IMR-90 (cell line): ENCODE results near the gene SYTL4. TPM values are rescaled to one million over a fixed set of nuclear protein-coding genes. Genes with fewer than 3 reads are reported as not detected.

Source experiments
- ATAC-seq: fragments of 200-7000 bp; cut with Tn5 transposase; 2 replicates; pipeline ENCODE4 v1.9.1; 2020; ENCODE audit warnings: low read depth, mild to moderate bottlenecking, moderate library complexity
- BruUV-seq: library from RNA; stranded (reverse); fragments of 400-500 nt; replicated peaks from 2 replicates; lab custom pipeline; 2021; lab: Mats Ljungman, UMichigan
- CTCF ChIA-PET: fragments of 300-600 bp; formaldehyde crosslinking; extraction: SDS; loops from one replicate; lab custom pipeline; 2021; ENCODE audit warnings: antibody characterized with exemption; lab: Yijun Ruan, JAX
- POLR2A ChIA-PET: fragments of 300-600 bp; sonication (Branson Sonifier 250); formaldehyde crosslinking; loops from one replicate; lab custom pipeline; 2022; ENCODE audit warnings: antibody characterized with exemption; ENCODE audit not compliant: unreplicated experiment; lab: Charles Lee
- DNase-seq: peaks from one replicate; pipeline ENCODE4 v3.0.0; 2013
- H2AFZ ChIP-seq: replicated peaks from 2 replicates; pipeline ENCODE3; 2013; ENCODE audit warnings: low read length, mild to moderate bottlenecking; ENCODE audit not compliant: poor library complexity
- H2AK5ac ChIP-seq: 2 replicates; pipeline ENCODE4 v1.6.1; 2013; ENCODE audit warnings: low read depth, low read length, inconsistent platforms
- H2AK9ac ChIP-seq: replicated peaks from 2 replicates; pipeline ENCODE3; 2013; ENCODE audit warnings: mild to moderate bottlenecking, low read depth, low read length, moderate library complexity; ENCODE audit not compliant: poor library complexity
- H2BK120ac ChIP-seq: 2 replicates; pipeline ENCODE4 v1.6.1; 2013; ENCODE audit warnings: low read depth, low read length, inconsistent platforms
- H2BK15ac ChIP-seq: 3 replicates; pipeline ENCODE4 v1.6.1; 2013; ENCODE audit warnings: low read depth, low read length, inconsistent platforms
- H2BK20ac ChIP-seq: 2 replicates; pipeline ENCODE4 v1.6.1; 2013; ENCODE audit warnings: low read depth, mild to moderate bottlenecking, inconsistent platforms, low read length, moderate library complexity
- H2BK5ac ChIP-seq: 2 replicates; pipeline ENCODE4 v1.6.1; 2013; ENCODE audit warnings: mild to moderate bottlenecking, low read depth, low read length, inconsistent platforms; ENCODE audit not compliant: poor library complexity, severe bottlenecking
- H3K14ac ChIP-seq: replicated peaks from 2 replicates; pipeline ENCODE4 v1.6.1; 2013; ENCODE audit warnings: low read depth, low read length, inconsistent platforms
- H3K18ac ChIP-seq: 2 replicates; pipeline ENCODE4 v1.6.1; 2013; ENCODE audit warnings: low read depth, low read length, control low read depth
- H3K23ac ChIP-seq: 2 replicates; pipeline ENCODE4 v1.6.1; 2013; ENCODE audit warnings: low read depth, low read length, inconsistent platforms
- H3K27ac ChIP-seq: 2 replicates; pipeline ENCODE4 v1.5.1; 2013; ENCODE audit warnings: mild to moderate bottlenecking, control low read depth, low read length; ENCODE audit not compliant: insufficient read depth
- H3K27me3 ChIP-seq: 2 replicates; pipeline ENCODE4 v1.6.1; 2013; ENCODE audit warnings: low read length; ENCODE audit not compliant: control insufficient read depth, insufficient read depth
- H3K36me3 ChIP-seq: 2 replicates; pipeline ENCODE4 v1.6.1; 2013; ENCODE audit warnings: low read length, mixed read lengths; ENCODE audit not compliant: control insufficient read depth, insufficient read depth
- H3K4ac ChIP-seq: 2 replicates; pipeline ENCODE4 v1.6.1; 2013; ENCODE audit warnings: low read depth, low read length, inconsistent platforms
- H3K4me1 ChIP-seq: 2 replicates; pipeline ENCODE4 v1.6.1; 2013; ENCODE audit warnings: low read length, mixed read lengths; ENCODE audit not compliant: control insufficient read depth, insufficient read depth
- H3K4me2 ChIP-seq: 2 replicates; pipeline ENCODE4 v1.6.1; 2013; ENCODE audit warnings: low read depth, mild to moderate bottlenecking, control low read depth, low read length, moderate library complexity
- H3K4me3 ChIP-seq: 2 replicates; pipeline ENCODE4 v1.5.1; 2013; ENCODE audit warnings: low read depth, mild to moderate bottlenecking, control low read depth, low read length, moderate library complexity; ENCODE audit not compliant: insufficient read depth
- H3K56ac ChIP-seq: 2 replicates; pipeline ENCODE4 v1.6.1; 2013; ENCODE audit warnings: low read length, inconsistent platforms; ENCODE audit not compliant: insufficient read depth; ENCODE audit errors: extremely low read depth
- H3K79me1 ChIP-seq, 2 experiments: 2 replicates each; pipeline ENCODE4 v1.6.1; 2013; ENCODE audit warnings: low read length in 2 of 2, inconsistent platforms in 1 of 2, low read depth in 1 of 2
- H3K9ac ChIP-seq: 2 replicates; pipeline ENCODE4 v1.6.1; 2013; ENCODE audit warnings: low read depth, low read length, control low read depth
- H3K9me1 ChIP-seq: 2 replicates; pipeline ENCODE4 v1.6.1; 2013; ENCODE audit warnings: low read length, inconsistent platforms; ENCODE audit not compliant: insufficient read depth
- H3K9me3 ChIP-seq: 2 replicates; pipeline ENCODE4 v1.6.1; 2013; ENCODE audit warnings: low read length; ENCODE audit not compliant: control insufficient read depth, insufficient read depth
- H4K20me1 ChIP-seq: 2 replicates; pipeline ENCODE4 v1.6.1; 2013; ENCODE audit warnings: low read length, inconsistent platforms; ENCODE audit not compliant: insufficient read depth
- H4K5ac ChIP-seq: 2 replicates; pipeline ENCODE4 v1.6.1; 2013; ENCODE audit warnings: mild to moderate bottlenecking, low read depth, low read length, control low read depth
- H4K8ac ChIP-seq, 2 experiments: 2 replicates each; pipeline ENCODE4 v1.6.1; 2013; ENCODE audit warnings: low read depth in 2 of 2, low read length in 2 of 2, control low read depth in 1 of 2, inconsistent platforms in 1 of 2
- H4K91ac ChIP-seq: 2 replicates; pipeline ENCODE4 v1.6.1; 2013; ENCODE audit warnings: low read depth, low read length, inconsistent platforms; ENCODE audit not compliant: insufficient read depth
- MAFK ChIP-seq: IDR thresholded peaks from 2 replicates; pipeline ENCODE4 v1.6.1; 2012; ENCODE audit warnings: low read depth, low read length, improper control_type of control experiment
- MAZ ChIP-seq: IDR thresholded peaks from 2 replicates; pipeline ENCODE4 v1.6.1; 2012; ENCODE audit warnings: low read depth, mild to moderate bottlenecking, low read length, improper control_type of control experiment, moderate library complexity, borderline replicate concordance
- WGBS, 2 experiments: methylation state at CpG; one replicate each; pipeline versions ENCODE4 v1.1.5 to v1.1.7; 2013; ENCODE audit warnings: missing lambda C conversion rate in 2 of 2; ENCODE audit not compliant: insufficient read length in 1 of 2; ENCODE audit errors: extremely low coverage in 2 of 2; 5-methylcytosine and 5-hydroxymethylcytosine counted together
- dilution Hi-C: fragments of 300-500 bp; cut with HindIII; formaldehyde crosslinking; loops from one replicate; pipeline ENCODE4 v1.14.3; 2018; ENCODE audit warnings: low sequenced_read_pairs; ENCODE audit not compliant: unreplicated experiment
- in situ Hi-C: fragments of 300-500 bp; cut with MboI; formaldehyde crosslinking; loops from 3 replicates; pipeline ENCODE4 v1.14.3; 2019; ENCODE audit warnings: low sequenced_read_pairs, inconsistent platforms, mixed read lengths
- intact Hi-C: fragments of 100-400 bp; cut with micrococcal nuclease; formaldehyde crosslinking; loops from 2 replicates; pipeline ENCODE4 v1.10.0; 2022
- polyA plus RNA-seq, 3 experiments: library from polyadenylated mRNA; depleted of rRNA; stranded (reverse); fragments of >200 nt; gene quantifications; 2 replicates each; pipeline ENCODE4 v1.2.3, GENCODE V29; 2012; ENCODE audit warnings: low replicate concordance in 1 of 3
- total RNA-seq: library from RNA; depleted of rRNA; stranded (reverse); fragments of >200 nt; gene quantifications from 2 replicates; pipeline ENCODE4 v1.2.3, GENCODE V29; 2012

Gene SYTL4
- total and polyA plus RNA-seq, 2 of the 4 experiments (the other 2 are of a cell fraction): 2.3 to 2.4 TPM

- H4K5ac ChIP-seq: no peak overlapping the region
- peaks cover 2% of the 10 kb centered on the region; the same call in 1 of the 2 replicates for H3K36me3 ChIP-seq
- no peak overlapping the region for H4K91ac ChIP-seq
- no peak overlapping the region for H2BK120ac ChIP-seq
- DNase-seq (no peak), ATAC-seq (no peak)
- TF ChIP-seq MAFK (peak; percentile 65), MAZ (no peak)
- H3K4me1 ChIP-seq: no peaks in the 10 kb centered on the region
- no TSS peak for BruUV-seq
- no peaks in the 10 kb centered on the region for H3K9me1 ChIP-seq
- H2BK20ac ChIP-seq: no peak overlapping the region
- H3K14ac ChIP-seq: no peak overlapping the region
- CTCF ChIA-PET: interaction anchor here (1.8 kb wide), 1 partner anchor 25 kb away, joined by 4 read pairs; no protein-coding TSS in a partner anchor
- WGBS, 2 experiments: 80% methylated on average over 1 of the region's 5 CpGs; no CpG with 5 or more reads in 1 of the 2 experiments
- no peak overlapping the region for H3K27ac ChIP-seq
- H2AK9ac ChIP-seq: no peak overlapping the region
- peak overlapping the region; percentile 24; the same call in 1 of the 2 replicates for H3K4me2 ChIP-seq
- H3K9ac ChIP-seq: no peak overlapping the region
- no peak overlapping the region for H2BK5ac ChIP-seq
- dilution Hi-C loops (no loop called here), in situ Hi-C loops (no loop called here), intact Hi-C loops (no loop called here)
- no peak overlapping the region for H2BK15ac ChIP-seq
- no peaks in the 10 kb centered on the region for H4K20me1 ChIP-seq
- no peak overlapping the region for H3K23ac ChIP-seq
- H3K4ac ChIP-seq: no peak overlapping the region
- no peak overlapping the region for H3K56ac ChIP-seq
- no peaks in the 10 kb centered on the region; the same call in 1 of the 2 replicates for H3K27me3 ChIP-seq
- no peak overlapping the region for H4K8ac ChIP-seq
- H2AFZ ChIP-seq: no peak overlapping the region
- H3K4me3 ChIP-seq: no peak overlapping the region
- POLR2A ChIA-PET: no interaction called here
- H3K79me1 ChIP-seq: no peaks in the 10 kb centered on the region
- H3K18ac ChIP-seq: no peak overlapping the region
- H3K9me3 ChIP-seq: no peaks in the 10 kb centered on the region
- H2AK5ac ChIP-seq: no peak overlapping the region
Measured at GRCh38 chrX:100635040-100635439, 96.9 kb downstream of the SYTL4 start.
